ENCODE results near the gene ADRA1B.
"Not testable (repeated sequence)": the region's sequence is repeated elsewhere in the genome, so short reads cannot be mapped to it uniquely, and the experiment has no call there.

The ADRA1B gene

DNA sequence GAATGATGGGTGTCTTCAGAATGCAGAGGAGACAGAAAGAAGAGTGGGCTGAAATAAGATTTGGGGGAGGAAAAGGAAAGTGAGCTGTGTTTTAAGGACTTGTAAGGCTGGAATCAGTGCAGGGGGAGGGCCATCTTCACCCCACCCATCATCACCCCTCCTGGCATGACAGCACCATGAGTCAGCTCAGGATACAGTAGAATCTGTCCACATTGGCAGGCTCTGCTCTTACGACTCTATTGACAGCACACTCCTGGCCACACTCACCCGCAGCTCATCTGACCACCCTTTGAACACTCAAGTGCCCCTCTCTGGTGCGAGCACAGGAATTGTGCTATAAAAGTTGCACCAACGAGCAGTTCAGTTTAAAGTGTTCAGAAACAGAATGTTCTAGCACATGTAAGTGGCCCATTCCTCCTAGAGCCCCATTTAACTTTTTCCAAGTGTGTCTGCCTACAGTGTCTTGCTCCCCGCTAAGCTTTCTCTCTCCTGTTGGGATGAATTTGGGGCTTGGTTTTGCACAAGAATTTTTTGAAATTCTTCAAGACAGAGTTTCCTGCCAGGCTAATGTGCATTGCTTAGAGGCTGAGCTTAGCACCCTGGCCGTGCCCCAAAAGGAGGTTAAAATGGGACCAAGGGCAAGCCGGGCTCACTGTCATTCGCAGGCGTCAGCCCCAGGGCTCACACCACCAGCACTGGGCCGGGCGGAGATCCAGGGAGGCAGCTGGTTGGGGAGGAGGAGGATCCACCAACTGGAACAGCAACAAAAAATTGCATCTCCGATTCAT is 12.0 kb downstream of the ADRA1B start:
- peak; percentile 50 for DNase-seq (ENCODE audit: low read depth)

DNA sequence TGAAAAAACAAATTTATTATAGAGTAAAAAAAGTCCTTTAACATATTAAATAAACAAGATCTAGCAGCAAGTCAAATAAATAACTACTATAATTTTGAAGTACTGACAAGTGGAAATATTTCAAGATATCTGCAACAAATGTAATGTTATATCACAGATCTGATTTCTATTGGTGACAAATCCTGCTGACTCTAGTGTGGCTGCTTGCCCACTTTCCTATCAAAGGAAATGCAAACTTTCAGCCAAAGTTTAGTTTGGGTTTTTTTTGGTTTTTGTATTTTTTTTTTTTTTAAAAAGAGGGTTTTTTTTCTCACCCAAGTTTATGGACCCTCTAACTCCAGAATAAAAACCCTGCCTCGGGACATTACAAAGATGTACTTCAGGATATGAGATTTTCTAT is 12.9 kb downstream of the ADRA1B start:
- no peak for DNase-seq (ENCODE audit: low read depth)

DNA sequence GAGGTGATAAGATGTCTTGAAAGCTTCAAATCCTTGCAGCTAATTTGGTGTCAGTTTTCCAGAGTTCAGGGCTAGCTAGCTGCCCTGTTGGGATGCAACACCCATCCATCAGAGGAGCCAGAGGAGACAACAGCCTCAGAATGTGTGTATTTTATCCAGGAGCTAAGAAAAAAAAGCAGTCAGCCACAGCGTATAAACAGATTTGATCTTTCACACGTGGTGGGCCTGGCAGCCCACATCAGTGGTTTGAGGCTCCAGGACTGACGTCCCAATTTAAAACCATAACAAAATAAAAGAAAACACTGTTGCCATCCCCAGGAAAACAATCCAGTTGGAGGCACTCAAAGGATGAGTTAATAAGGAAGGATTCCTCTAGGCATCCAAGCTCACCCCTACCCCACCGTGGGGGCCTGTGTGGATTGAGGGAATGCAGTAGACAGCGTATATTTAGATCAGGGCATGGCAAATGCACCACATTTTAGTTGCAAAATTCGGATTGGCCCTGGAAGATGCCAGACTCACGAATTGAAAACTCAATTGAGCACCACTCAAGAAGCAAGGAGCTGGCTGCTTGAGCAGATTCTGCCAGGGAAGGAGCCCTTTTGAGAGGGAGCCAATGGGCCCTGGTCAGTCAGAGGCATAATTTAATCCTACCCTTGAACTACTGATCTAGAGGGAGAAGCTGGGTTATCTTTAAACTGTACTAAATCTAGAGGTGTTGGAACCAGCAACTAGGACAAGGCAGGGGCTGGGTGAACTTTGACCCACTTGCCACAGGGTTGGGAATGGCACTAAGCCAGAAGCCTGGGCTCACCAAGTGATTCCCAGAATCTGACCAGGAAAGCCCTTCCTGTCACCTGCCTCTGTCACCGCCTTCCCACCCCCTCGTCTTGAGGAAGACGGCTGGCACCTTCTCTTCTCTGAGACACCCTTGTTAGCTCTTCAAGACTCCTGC is 17.5 kb downstream of the ADRA1B start:
- no peak for DNase-seq (ENCODE audit: low read depth)

DNA sequence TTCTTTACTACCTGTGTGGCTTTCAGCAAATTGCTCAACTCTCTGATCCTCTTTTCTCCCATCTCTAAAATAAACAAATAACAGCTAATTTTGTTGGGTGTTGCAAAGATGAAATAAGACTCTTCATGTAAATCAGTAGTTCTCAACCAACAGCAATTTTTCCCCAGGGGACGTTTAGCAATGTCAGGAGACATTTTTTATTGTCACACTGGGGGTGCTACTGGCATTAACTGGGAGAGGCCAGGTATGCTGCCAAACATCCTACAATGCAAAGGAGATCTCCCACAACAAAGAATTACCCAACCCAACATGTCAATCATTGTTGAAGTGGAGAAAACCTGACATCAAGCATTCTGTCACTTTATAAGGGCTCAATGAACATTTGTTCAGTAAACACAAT is 19.7 kb downstream of the ADRA1B start:
- DNase-seq (ENCODE audit: low read depth) = no peak

DNA sequence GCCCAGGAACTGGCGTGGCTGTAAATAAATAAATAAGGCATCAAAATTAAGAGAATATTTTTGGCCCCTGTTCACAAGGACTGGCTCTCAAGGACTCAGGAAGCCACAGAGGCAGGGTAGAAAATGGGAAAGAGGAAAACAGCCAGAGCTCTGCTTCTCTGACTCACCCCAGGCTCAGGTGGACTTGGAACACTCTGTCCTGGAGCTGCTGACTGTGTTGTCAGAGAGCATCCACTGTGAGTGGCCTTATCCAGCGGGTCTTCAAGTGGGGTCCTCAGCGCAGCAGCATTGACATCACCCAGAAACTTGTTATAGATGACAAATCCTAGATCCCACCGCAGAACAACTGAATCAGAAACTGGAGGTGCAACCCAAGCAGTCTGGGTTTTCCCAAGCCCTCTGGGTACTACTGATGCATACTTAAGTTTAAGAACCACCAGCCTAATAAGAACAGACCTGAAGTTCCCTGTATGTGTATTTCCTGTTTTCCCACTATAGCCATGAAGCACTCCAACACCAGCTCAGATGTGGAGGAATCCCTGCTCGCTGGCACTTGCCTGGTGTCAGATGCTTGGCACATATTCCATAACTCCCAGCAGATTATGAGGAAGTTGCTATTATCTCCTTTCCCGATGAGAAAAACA is 20.5 kb downstream of the ADRA1B start:
- no peak for DNase-seq (ENCODE audit: low read depth)

DNA sequence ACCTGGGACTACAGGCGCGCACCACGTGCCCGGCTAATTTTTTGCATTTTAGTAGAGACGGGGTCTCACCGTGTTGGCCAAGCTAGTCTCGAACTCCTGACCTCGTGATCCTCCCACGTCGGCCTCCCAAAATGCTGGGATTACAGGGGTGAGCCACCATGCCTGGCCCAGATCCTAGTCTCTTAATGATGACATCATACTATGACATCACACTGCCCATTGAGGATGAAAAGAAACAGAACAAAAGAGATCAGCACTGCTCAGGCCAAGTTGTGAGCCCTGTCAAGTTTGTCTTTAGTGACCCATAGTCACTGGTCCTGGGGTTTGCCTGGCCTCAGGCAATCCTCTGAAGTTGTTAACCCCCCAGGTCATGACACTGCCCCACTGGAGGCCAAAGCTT is 21.3 kb downstream of the ADRA1B start:
- DNase-seq (ENCODE audit: low read depth) = no peak

DNA sequence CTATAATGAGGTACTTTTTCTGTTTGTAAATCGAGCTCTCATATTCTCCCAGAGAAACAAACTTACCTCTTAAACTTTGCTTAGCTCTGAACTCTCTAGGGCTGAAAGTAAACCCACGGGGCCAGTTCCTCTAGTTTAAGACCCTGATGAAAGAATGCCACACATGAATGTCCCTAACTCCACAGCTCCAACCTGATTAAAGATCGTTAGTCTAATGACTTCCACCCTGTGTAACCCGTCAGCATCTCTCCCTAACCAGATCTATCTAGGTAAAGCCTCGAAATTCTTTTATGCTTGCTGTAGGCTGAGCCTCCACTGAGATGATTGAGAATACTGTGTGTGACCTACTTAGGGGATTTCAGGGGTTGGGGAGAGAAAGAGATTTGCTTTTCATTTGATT is 27.0 kb downstream of the ADRA1B start:
- no peak for DNase-seq (ENCODE audit: low read depth)

DNA sequence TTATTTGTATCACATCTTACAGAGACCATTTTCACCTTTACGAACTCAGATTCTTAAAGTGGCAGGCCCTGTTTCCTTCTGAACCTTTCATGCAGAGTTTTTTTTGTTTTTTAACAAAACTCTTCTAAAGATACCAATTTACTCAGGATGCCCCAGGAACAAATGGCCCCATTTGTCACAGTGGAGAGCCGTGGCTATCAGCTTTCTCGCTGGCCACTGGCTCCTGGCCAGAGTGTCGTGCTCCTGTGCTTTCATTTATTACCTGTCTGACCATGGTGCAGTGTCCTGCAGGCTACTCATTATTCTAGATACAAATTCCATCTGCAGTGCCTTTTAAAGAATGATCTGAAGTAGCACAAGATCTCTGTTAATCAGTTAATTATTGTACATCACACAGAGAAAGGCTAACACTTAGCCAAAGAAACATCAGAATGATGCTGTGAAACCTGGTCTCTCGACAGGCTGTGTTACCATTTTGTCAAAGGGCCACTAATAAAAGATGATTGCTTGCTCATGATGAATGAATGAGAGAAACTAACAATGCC is 27.8 kb downstream of the ADRA1B start:
- no peak for DNase-seq (ENCODE audit: low read depth)

DNA sequence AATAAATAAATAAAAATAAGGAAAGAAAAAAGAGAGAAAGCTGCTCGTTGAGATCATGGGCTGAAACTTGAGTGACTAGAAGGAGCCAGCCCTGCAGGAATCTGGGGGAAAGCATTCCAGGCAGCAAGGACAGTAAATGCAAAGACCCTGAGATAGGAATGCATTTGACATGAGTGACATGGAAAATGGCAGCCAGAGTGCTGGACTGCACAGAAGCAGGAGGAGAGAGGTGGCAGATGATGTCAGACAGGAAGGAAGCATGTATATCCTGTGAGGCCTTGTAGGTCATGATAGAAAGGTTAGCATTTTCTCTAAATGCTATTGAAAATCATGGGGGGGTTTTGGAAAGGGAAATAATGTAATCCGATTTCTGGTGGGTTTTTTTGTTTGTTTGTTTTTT is 29.1 kb downstream of the ADRA1B start:
- DNase-seq (ENCODE audit: low read depth) = no peak

DNA sequence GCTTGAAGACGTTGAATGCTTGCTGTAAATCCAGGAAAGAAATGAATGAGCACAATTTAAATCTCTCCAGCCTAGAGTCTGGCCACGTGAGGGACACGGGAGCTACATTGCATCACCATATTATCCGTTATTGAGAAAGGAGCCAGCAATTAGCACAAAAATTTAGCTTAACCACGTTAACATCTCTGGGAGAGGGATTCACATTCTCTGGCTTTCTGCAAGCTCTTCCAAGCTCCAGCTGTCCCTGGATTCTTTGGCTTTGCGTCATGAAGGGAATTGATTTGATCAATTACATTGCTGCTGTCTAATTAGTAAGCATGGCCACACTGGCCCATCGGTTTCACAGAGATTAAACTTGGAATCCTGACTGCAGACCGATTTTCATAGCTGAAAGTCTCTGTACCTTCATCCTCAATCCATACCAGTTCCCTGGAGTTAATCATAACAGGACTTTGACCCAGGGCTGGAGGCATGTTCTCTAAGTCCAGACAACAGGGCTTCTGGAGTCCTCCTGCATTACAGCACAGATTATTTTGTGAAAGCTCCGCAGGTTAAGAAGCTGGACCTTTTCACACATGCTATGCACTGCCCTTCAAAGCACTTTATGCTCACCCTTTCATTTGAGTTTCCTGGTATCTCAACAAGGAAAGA is 31.6 kb downstream of the ADRA1B start:
- peak; percentile 58 for DNase-seq (ENCODE audit: low read depth)

DNA sequence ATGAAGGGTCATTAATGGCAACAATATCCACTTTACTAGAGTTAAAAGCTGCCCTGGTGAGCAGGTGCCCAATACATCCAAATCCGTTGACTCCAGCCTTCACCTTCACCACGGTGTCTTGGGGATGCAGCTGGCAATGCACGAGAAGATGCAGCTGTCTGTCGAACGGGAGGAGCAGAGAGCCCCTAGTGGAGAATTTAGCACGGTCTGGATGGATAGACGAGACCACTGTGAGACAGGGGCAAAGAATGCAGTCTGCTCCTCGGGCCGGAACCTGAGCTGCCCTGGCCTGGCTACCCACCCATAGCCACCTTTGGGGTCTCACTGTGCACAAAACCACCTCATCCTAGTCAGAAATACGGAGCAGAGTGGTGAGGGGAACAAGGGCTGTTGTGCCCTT is 35.1 kb downstream of the ADRA1B start:
- no peak for DNase-seq (ENCODE audit: low read depth)

DNA sequence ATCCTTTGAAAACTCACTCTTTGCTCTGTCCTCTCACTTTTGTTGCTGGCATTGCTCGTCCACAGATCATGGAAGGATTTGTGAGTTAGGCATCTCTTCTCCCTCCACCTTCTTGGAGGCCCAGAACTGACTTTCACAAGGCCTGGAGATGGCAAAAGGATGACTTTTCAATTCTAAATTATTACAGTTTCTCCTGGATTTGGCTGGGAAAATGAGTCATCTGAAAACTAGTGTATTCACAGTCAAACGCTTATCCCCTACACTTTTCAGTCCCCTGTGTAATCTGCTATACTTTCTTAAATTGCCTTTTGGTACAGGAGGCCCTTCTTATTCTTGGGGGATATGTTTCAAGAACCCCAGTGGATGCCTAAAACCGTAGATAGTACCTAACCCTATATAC is 35.6 kb downstream of the ADRA1B start:
- no peak for DNase-seq (ENCODE audit: low read depth)

DNA sequence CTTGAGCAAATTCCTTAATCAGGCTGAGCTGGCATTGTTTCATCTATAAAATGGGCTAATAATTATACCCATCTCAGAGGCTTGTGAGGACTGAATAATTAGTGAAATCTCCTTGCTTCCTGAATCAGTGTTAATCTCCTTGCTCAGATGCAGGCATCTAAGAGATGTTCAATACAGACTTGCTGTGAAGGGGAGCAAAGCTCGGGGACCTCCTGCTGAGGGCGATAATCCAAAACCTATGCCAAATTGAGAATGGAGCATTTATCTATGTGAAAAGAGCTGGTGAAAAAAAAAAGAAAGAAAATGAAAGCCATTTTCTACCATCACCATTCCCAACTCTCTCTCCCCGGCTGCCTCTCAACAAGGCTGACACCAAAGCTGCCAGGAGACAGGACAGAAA is 37.3 kb downstream of the ADRA1B start:
- DNase-seq (ENCODE audit: low read depth) = no peak

DNA sequence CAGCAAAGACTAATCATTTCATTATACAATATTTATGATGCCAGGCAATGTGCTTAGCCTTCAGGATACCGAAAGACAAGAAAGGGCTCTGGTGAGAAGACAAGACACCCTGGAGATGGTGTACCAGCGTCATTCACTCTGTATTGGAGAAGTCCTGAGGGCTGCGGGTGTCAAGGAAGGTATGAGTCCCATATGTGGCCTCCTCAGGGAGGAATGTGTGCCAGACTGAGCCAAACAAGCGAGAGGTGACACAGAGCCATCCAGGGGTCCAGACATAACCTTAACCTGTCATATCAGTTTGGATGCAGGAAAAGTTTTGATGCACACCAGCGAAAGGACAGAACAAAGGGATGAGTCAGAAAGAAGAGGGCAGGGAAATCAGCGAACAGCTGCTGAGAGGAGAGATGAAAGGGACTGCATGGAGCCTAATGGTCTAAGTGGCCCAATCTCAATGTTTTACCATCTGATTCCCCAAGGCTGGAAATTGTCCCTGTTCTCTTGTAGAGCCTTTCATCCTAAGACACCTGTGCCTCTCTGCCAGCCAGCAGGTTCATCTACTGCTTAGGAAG is 38.9 kb downstream of the ADRA1B start:
- DNase-seq (ENCODE audit: low read depth) = no peak

DNA sequence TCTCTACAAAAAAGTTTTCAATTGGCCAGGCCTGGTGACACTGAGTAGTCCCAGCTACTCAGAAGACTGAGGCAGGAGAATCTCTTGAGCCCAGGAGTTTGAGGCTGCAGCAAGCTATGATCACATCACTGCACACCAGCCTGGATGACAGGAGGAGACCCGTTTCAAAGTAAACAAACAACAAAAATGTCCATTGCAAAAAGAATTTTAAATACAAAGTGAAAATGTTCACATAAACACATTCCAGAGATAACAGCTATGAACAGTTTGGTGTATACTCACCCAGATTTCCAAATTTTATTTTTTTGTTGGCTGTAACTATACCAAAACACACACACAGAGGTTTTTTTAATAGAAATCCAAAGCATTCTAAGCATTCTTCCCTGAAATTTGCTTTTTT is 39.8 kb downstream of the ADRA1B start:
- no peak for DNase-seq (ENCODE audit: low read depth)

DNA sequence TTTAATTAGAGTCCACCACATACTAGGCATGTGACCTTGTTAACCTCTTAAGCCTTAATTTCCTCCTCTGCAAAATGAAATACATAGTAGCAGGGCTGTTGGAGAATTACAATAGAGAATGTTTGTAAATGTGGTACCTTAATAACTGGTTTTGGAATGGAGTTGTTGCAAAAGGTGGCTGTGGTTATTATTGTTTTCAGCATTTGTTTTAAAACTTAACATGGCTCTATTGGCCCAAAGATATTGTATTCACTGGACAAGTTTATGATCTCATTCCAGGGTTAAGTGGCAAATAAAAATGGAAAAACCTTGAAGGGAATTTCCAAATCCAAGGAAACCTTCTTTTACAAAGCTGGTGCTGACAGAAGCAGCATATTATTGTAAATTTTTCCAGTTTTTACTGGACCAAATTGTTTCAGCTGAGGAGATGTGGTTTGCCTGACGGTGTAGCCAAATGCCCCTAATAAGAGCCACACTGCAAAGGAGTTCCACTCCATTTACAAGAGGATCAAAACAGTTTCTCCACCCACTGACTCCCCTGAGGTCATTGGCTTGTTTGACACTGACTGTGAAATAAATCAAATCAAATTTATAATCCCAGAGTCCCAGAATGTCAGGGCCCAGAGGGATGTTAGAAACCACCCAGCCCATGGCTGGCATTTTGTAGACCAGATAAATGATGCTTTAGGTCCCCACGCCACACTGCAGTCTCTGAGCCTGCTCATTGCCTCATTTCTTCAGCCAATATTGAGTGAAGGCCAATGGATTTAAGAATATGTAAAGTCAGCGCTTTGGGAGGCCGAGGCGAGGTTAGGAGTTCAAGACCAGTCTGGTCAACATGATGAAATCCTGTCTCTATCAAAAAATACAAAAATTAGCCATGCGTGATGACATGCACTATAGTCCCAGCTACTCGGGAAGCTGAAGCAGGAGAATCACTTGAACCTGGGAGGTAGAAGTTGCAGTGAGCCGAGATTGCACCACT is 45.2 kb downstream of the ADRA1B start:
- no peak for DNase-seq (ENCODE audit: low read depth)

DNA sequence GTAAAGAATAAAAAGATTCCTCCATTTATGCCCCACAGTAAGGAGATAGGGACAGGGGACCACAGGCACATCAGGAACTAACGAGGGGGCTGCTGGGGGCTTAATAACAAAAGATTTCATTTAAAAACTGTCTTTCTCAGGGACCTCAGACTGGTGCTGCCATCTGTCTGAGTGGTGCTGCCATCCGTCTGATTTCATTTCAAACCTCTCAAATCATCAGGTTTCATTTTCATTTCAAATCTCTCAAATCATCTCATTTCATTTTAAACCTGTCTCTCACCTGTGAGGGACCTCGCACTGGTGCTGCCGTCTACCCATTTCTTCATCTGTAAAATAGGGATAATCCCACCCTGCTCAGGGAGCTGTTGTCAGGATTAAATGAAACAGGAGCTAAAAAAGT is 45.9 kb downstream of the ADRA1B start:
- no peak for DNase-seq (ENCODE audit: low read depth)

DNA sequence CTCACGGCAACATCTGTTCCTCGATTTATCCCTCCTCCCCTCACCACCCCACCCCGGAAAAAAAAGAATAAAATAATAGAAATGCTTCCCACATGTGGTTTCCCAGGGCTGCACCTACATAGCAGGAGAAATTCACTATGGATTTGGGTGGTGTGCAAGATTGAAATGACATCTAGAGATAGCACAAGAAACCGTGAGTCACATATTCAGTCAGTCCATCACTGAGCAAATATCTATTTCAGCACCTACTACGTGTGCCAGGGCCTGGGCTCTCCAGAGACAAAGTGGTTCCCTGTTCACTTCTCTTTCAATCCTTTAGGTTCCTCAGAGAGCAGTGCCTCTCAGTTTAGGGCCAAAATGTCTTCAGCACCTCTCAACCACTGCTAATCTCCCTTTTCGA is 47.7 kb downstream of the ADRA1B start:
- no peak for DNase-seq (ENCODE audit: low read depth)

DNA sequence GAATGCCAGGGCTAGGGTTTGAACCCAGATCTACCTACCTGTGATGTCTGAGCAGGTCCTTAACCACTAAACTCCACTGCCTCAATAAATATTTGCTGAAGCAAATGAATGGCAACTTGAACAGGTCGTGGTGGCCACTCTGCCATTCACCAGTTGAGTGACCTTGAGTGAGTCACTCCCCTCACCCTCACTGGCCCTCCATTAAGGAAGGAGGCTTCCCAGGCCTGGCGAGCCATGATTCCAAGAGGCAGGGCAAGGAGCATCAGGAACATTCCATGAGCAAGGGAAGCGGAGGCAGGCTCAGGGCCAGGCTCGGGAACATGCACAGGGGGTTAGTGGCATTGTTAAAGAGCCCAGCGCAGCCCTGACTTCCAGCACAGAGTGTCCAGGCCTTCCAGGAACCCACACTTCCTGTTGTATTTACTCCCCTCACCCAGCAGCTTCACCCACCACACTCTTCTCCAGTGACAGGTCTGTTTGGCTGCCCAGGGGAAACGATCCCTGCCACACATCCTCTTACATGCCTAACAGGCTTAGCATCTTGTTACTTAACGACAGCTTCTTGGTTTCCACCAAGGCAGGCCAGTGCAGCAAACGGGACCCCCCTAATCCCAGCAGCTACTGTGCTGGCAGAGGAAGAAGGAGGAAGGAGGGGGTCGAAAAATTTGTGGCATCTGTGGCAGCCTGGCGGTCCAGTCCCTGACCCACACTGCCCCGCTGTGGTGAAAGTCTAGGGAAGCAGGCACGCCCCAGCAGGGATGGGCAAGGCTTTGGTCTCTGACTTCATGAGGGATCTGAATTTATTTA is 49.0 kb downstream of the ADRA1B start:
- DNase-seq (ENCODE audit: low read depth) = no peak

DNA sequence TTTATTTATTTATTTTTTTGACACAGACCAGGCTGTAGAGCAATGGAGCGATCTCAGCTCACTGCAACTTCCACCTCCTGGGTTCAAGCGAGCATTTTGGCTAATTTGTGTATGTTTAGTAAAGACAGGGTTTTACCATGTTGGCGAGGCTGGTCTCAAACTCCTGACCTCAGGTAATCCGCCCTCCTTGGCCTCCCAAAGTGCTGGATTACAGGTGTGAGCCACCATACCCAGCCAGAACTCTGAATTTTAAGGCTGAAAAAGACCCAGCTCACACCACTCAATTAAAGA is 49.5 kb downstream of the ADRA1B start:
- not testable (repeated sequence) for DNase-seq (ENCODE audit: low read depth)
